Stomach (tissue), 9 donors: ENCODE data around the gene CFAP299. TPM values are rescaled to one million over a fixed set of nuclear protein-coding genes. Genes with fewer than 3 reads are reported as not detected.

Experiments used
- DNase-seq, 2 donors: peaks; one replicate each; pipeline versions ENCODE4 v3.0.0 to v3.0.0-alpha.2; 2013 to 2019
- H3K27ac ChIP-seq, 5 donors: fragments of 200-600 bp in 4 of 5; sonication (generic) in 4 of 5; one replicate each; pipeline ENCODE4 v1.5.1; 2013 to 2019; ENCODE audit warnings: mild to moderate bottlenecking in 1 of 5, moderate library complexity in 1 of 5
- H3K27me3 ChIP-seq, 3 donors: fragments of 200-600 bp; sonication (generic); one replicate each; pipeline ENCODE4 v1.5.1; 2017 to 2019; ENCODE audit warnings: mixed run types in 1 of 3
- H3K36me3 ChIP-seq, 4 donors: fragments of 200-600 bp; sonication (generic); 1 replicate in 3 of 4; 2 replicates in 1 of 4; pipeline ENCODE4 v1.5.1; 2016 to 2019
- H3K4me1 ChIP-seq, 4 donors: fragments of 200-600 bp; sonication (generic); one replicate each; pipeline ENCODE4 v1.5.1; 2016 to 2019
- H3K4me3 ChIP-seq, 4 donors: fragments of 200-600 bp; sonication (generic) in 3 of 4; one replicate each; pipeline ENCODE4 v1.5.1; 2016 to 2019; ENCODE audit warnings: mild to moderate bottlenecking in 1 of 4
- H3K9me3 ChIP-seq, 4 donors: fragments of 200-600 bp; sonication (generic); one replicate each; pipeline ENCODE4 v1.5.1; 2016 to 2019
- CTCF ChIP-seq, 7 experiments: fragments of 450-650 bp in 4 of 7; fragments of 200-600 bp in 3 of 7; sonication (generic) in 3 of 7; IDR thresholded peaks; one replicate each; pipeline ENCODE4 v1.5.1; 2016 to 2019; ENCODE audit warnings: antibody characterized with exemption in 7 of 7, control low read depth in 2 of 7, mild to moderate bottlenecking in 1 of 7
- EP300 ChIP-seq: sonication (generic); formaldehyde crosslinking; IDR thresholded peaks from one replicate; pipeline ENCODE4 v1.6.1; 2017; ENCODE audit warnings: antibody characterized with exemption
- POLR2A ChIP-seq, 4 donors: fragments of 450-650 bp; IDR thresholded peaks; one replicate each; pipeline ENCODE4 v1.6.1; 2016; ENCODE audit warnings: antibody characterized with exemption in 4 of 4, control low read depth in 2 of 4, mild to moderate bottlenecking in 1 of 4, moderate library complexity in 1 of 4
- POLR2AphosphoS5 ChIP-seq, 3 donors: sonication (generic); formaldehyde crosslinking; IDR thresholded peaks; one replicate each; pipeline ENCODE4 v1.6.1; 2016; ENCODE audit warnings: antibody characterized with exemption in 3 of 3
- WGBS, 5 donors: extraction: QIAGEN DNeasy Blood & Tissue Kit in 3 of 5; methylation state at CpG; one replicate each; pipeline versions ENCODE4 v1.1.5 to v1.1.7; 2013 to 2018; 5-methylcytosine and 5-hydroxymethylcytosine counted together
- intact Hi-C: fragments of 100-400 bp; cut with DNase I; formaldehyde crosslinking; loops from one replicate; pipeline ENCODE4 v1.15.1; 2023; ENCODE audit warnings: low total_unique reads
- polyA plus RNA-seq, 3 donors: library from polyadenylated mRNA; stranded (reverse); fragments of 200-250 nt; gene quantifications; one replicate each; pipeline ENCODE4 v1.2.3, GENCODE V29; 2013
- total RNA-seq, 5 donors: library from RNA; depleted of rRNA; stranded (reverse); fragments of >200 nt; gene quantifications; one replicate each; pipeline versions ENCODE4 v1.1.0 to v1.2.3, GENCODE V29; 2014 to 2016
- donor health status: healthy with polysubstance abuse.
- donor health status: Bipolar disorder and iron deficiency.
- donor health status: healthy.

The CFAP299 gene
- total and polyA plus RNA-seq, 8 donors: 0.73 TPM; not detected in 7

GRCh38 chr4:80990851-80991250 lies 655.3 kb downstream of the CFAP299 start:
- H3K36me3 ChIP-seq: no peaks in the 10 kb centered on the region
- WGBS, 5 donors: 45 to 70% (median 59%) methylated on average over 2 of the region's 2 CpGs
- no peak overlapping the region for H3K27ac ChIP-seq
- H3K4me3 ChIP-seq: no peak overlapping the region
- H3K4me1 ChIP-seq: no peaks in the 10 kb centered on the region
- no peaks in the 10 kb centered on the region for H3K9me3 ChIP-seq
- peaks cover 0 to 4% (median 0%) of the 10 kb centered on the region in 3 donors for H3K27me3 ChIP-seq
- intact Hi-C loops: no loop called here
- no peak for TF ChIP-seq EP300
- TF ChIP-seq CTCF (IDR thresholded peaks at IDR 0.05): no peak
- no peak for TF ChIP-seq POLR2A (IDR thresholded peaks at IDR 0.05)
- no peak for TF ChIP-seq POLR2AphosphoS5 (IDR thresholded peaks at IDR 0.05)
- DNase-seq: peak in 1 of 2 donors; percentile 3

GRCh38 chr4:80999943-81000342 lies 664.4 kb downstream of the CFAP299 start:
- WGBS, 5 donors: 71 to 94% (median 91%) methylated on average over 3 of the region's 3 CpGs
- H3K4me1 ChIP-seq: no peaks in the 10 kb centered on the region
- H3K9me3 ChIP-seq: peaks cover 0 to 6% (median 0%) of the 10 kb centered on the region in 4 donors
- no peak for DNase-seq
- TF ChIP-seq CTCF (IDR thresholded peaks at IDR 0.05) (no peak), EP300 (no peak), POLR2AphosphoS5 (IDR thresholded peaks at IDR 0.05) (no peak), POLR2A (IDR thresholded peaks at IDR 0.05) (no peak)
- H3K27ac ChIP-seq: no peak overlapping the region
- no peaks in the 10 kb centered on the region for H3K36me3 ChIP-seq
- H3K27me3 ChIP-seq: no peaks in the 10 kb centered on the region
- H3K4me3 ChIP-seq: no peak overlapping the region
- intact Hi-C loops: no loop called here

- DNase-seq: no peak
- no peaks in the 10 kb centered on the region for H3K27me3 ChIP-seq
- no peaks in the 10 kb centered on the region for H3K4me1 ChIP-seq
- WGBS, 5 donors: 18 to 58% (median 33%) methylated on average over 2 of the region's 2 CpGs
- H3K9me3 ChIP-seq: peaks cover 0 to 6% (median 0%) of the 10 kb centered on the region in 4 donors
- no peak for TF ChIP-seq POLR2AphosphoS5 (IDR thresholded peaks at IDR 0.05)
- TF ChIP-seq POLR2A (IDR thresholded peaks at IDR 0.05): no peak
- TF ChIP-seq EP300: no peak
- no peak for TF ChIP-seq CTCF (IDR thresholded peaks at IDR 0.05)
- intact Hi-C loops: no loop called here
- no peaks in the 10 kb centered on the region for H3K36me3 ChIP-seq
- no peak overlapping the region for H3K27ac ChIP-seq
- H3K4me3 ChIP-seq: no peak overlapping the region
These were observed 668.1 kb downstream of the CFAP299 start for GRCh38 chr4:81003597-81004111.

- TF ChIP-seq CTCF (IDR thresholded peaks at IDR 0.05): no peak
- TF ChIP-seq POLR2AphosphoS5 (IDR thresholded peaks at IDR 0.05): no peak
- no peak for TF ChIP-seq EP300
- TF ChIP-seq POLR2A (IDR thresholded peaks at IDR 0.05): no peak
- intact Hi-C loops: no loop called here
- no peaks in the 10 kb centered on the region for H3K9me3 ChIP-seq
- 79 to 95% (median 89%) methylated on average over 2 of the region's 2 CpGs for WGBS, 5 donors
- H3K4me3 ChIP-seq: no peak overlapping the region
- no peak overlapping the region for H3K27ac ChIP-seq
- DNase-seq: no peak
- no peaks in the 10 kb centered on the region for H3K4me1 ChIP-seq
- no peaks in the 10 kb centered on the region for H3K27me3 ChIP-seq
- no peaks in the 10 kb centered on the region for H3K36me3 ChIP-seq
These were observed 671.9 kb downstream of the CFAP299 start for GRCh38 chr4:81007417-81007816.

Other genes starting within 250 kb of the CFAP299 start
- gene PRDM8, start 138.2 kb upstream of the CFAP299 start, total RNA-seq: 10 to 100 TPM in 1 of 5 donors, 1 to 10 TPM in 3, not detected in 1; 1.6 to 22.8 (median 4.6) TPM
- 1 to 10 TPM; 2.4 to 2.9 (median 2.5) TPM for gene PRDM8, start 138.2 kb upstream of the CFAP299 start, polyA plus RNA-seq
- under 1 TPM in 1 of 5 donors, not detected in 4; 0.18 TPM for gene FGF5, start 69.1 kb upstream of the CFAP299 start, total RNA-seq
- gene FGF5, start 69.1 kb upstream of the CFAP299 start, polyA plus RNA-seq: not detected